Cardiac muscle cell (in vitro differentiated cells and primary cell): Measurements from ENCODE around the gene EMP2. TPM values are rescaled to one million over a fixed set of nuclear protein-coding genes. Genes with fewer than 3 reads are reported as not detected.

Source experiments
- DNase-seq, 2 donors: peaks; one replicate each; pipeline versions ENCODE4 v3.0.0 to v3.0.0-alpha.2; 2010 to 2017; ENCODE audit warnings: low read depth in 1 of 2, low spot score in 1 of 2
- H3K27ac ChIP-seq: fragments of 200-600 bp; sonication (generic); 2 replicates; pipeline ENCODE4 v1.5.1; 2016
- H3K27me3 ChIP-seq: fragments of 200-600 bp; sonication (generic); 2 replicates; pipeline ENCODE4 v1.6.0; 2016; ENCODE audit warnings: control low read depth
- H3K36me3 ChIP-seq: fragments of 200-600 bp; sonication (generic); 2 replicates; pipeline ENCODE4 v1.5.1; 2016; ENCODE audit warnings: control low read depth
- H3K4me1 ChIP-seq: fragments of 200-600 bp; sonication (generic); 2 replicates; pipeline ENCODE4 v1.8.1; 2017; ENCODE audit warnings: low read depth, mild to moderate bottlenecking, mixed run types
- H3K4me3 ChIP-seq: fragments of 200-600 bp; sonication (generic); 2 replicates; pipeline ENCODE4 v1.5.1; 2016; ENCODE audit warnings: mild to moderate bottlenecking
- H3K9me3 ChIP-seq: fragments of 200-600 bp; sonication (generic); 2 replicates; pipeline ENCODE4 v1.5.1; 2017; ENCODE audit warnings: low read depth, mild to moderate bottlenecking, control low read depth
- CTCF ChIP-seq: IDR thresholded peaks from 2 replicates; pipeline ENCODE4 v1.5.1; 2012; ENCODE audit warnings: low read depth, mild to moderate bottlenecking, low read length
- polyA plus RNA-seq: library from polyadenylated mRNA; unstranded; fragments of >200 nt; fragmentation: Nextera tagmentation; extraction: Ambion mirVana; gene quantifications from 2 replicates; pipeline ENCODE4 v1.2.1, GENCODE V29; 2016
- total RNA-seq: library from RNA; depleted of rRNA; stranded (reverse); fragments of >200 nt; gene quantifications from 2 replicates; pipeline ENCODE4 v1.2.3, GENCODE V29; 2016

EMP2 gene
- total and polyA plus RNA-seq, 2 experiments from 2014 or later = 40.9 to 151 TPM

- Histone ChIP-seq H3K27ac (no peak overlapping the region), H3K36me3 (no peaks in the 10 kb centered on the region), H3K4me3 (no peak overlapping the region), H3K9me3 (no peaks in the 10 kb centered on the region), H3K4me1 (no peaks in the 10 kb centered on the region), H3K27me3 (no peaks in the 10 kb centered on the region)
- no peak for TF ChIP-seq CTCF
- no peak for DNase-seq
Measured at GRCh38 chr16:10522966-10523365, 57.4 kb downstream of the EMP2 start.

DNA sequence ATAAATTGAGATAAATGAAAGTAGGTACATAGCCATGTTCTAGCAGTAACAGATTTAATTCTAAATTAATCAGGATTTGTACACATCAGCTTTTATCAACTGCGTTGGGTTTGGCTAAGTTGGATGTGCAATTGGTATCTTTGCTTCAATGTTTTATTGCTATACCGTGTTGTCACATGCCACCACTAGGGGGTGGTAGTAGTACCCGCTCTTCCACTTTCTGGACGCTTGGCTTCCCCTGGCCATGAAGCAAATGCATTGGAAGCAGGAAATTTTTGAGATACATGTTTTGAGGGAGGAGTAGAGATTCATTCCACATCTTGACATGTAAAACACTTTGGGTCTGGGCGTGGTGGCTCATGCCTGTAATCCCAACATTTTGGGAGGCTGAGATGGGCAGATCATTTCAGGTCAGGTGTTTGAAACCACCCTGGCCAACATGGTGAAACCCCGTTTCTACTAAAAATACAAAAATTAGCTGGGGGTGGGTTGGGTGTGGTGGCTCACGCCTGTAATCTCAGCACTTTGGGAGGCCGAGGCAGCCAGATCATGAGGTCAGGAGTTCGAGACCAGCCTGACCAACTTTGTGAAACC lies 58.6 kb downstream of the EMP2 start:
- DNase-seq = peak; percentile 75 to 85
- H3K36me3 ChIP-seq = no peaks in the 10 kb centered on the region
- H3K4me1 ChIP-seq = no peaks in the 10 kb centered on the region
- no peak overlapping the region for H3K4me3 ChIP-seq
- TF ChIP-seq CTCF = peak; percentile 83
- H3K9me3 ChIP-seq = no peaks in the 10 kb centered on the region
- H3K27ac ChIP-seq = no peak overlapping the region
- no peaks in the 10 kb centered on the region for H3K27me3 ChIP-seq

GRCh38 chr16:10520869-10521578 lies 59.4 kb downstream of the EMP2 start:
- no peaks in the 10 kb centered on the region for H3K4me1 ChIP-seq
- no peak overlapping the region for H3K4me3 ChIP-seq

GRCh38 chr16:10519929-10520868 lies 60.2 kb downstream of the EMP2 start:
- Histone ChIP-seq H3K4me1 (no peaks in the 10 kb centered on the region), H3K4me3 (no peak overlapping the region), H3K36me3 (no peaks in the 10 kb centered on the region), H3K9me3 (no peaks in the 10 kb centered on the region), H3K27me3 (no peaks in the 10 kb centered on the region), H3K27ac (no peak overlapping the region)
- no peak for DNase-seq
- TF ChIP-seq CTCF = no peak

More at GRCh38 chr16:10520869-10521578, 59.4 kb downstream of the EMP2 start:
- Histone ChIP-seq H3K27ac (no peak overlapping the region), H3K27me3 (no peaks in the 10 kb centered on the region), H3K36me3 (no peaks in the 10 kb centered on the region), H3K9me3 (no peaks in the 10 kb centered on the region)
- no peak for DNase-seq
- TF ChIP-seq CTCF = no peak

GRCh38 chr16:10519297-10519696 lies 61.1 kb downstream of the EMP2 start:
- H3K27ac ChIP-seq = no peak overlapping the region
- peaks cover 2% of the 10 kb centered on the region for H3K4me1 ChIP-seq
- DNase-seq = no peak
- no peak overlapping the region for H3K4me3 ChIP-seq
- no peaks in the 10 kb centered on the region for H3K27me3 ChIP-seq
- H3K36me3 ChIP-seq = no peaks in the 10 kb centered on the region
- H3K9me3 ChIP-seq = no peaks in the 10 kb centered on the region
- no peak for TF ChIP-seq CTCF
